AG04449 (cell line): Measurements from ENCODE around the gene ZNF396.
A peak's percentile ranks its signal among the peaks of the same experiment; 100 is the strongest.

Source experiments
- CTCF ChIA-PET: fragments of 350-600 bp; formaldehyde crosslinking; extraction: SDS; loops from one replicate; lab custom pipeline; 2021; ENCODE audit warnings: antibody characterized with exemption; lab: Yijun Ruan, JAX
- POLR2A ChIA-PET: fragments of 400-600, 350-600 bp; formaldehyde crosslinking; extraction: SDS; loops from one replicate; lab custom pipeline; 2020; ENCODE audit warnings: antibody characterized with exemption, inconsistent platforms; lab: Yijun Ruan, JAX
- DNase-seq: peaks from one replicate; pipeline ENCODE4 v3.0.0-alpha.2; 2010; ENCODE audit warnings: low read depth, low spot score
- H3K4me3 ChIP-seq: 2 replicates; pipeline ENCODE4 v1.5.1; 2011; ENCODE audit warnings: low read depth, mild to moderate bottlenecking, control low read depth, low read length
- CTCF ChIP-seq: IDR thresholded peaks from one replicate; pipeline ENCODE4 v1.5.1; 2011; ENCODE audit warnings: mild to moderate bottlenecking, moderate library complexity, low read length, control low read depth, inconsistent platforms; ENCODE audit not compliant: insufficient read depth; ENCODE audit errors: missing control alignments

Gene ZNF396

GRCh38 chr18:35376742-35377695 lies at the start of gene ZNF396:
Gene ZNF396, minus strand, starts transcription at chr18:35377337. Its CDS starts 3,045 bp downstream, at chr18:35374292.
- TF ChIP-seq CTCF, result no peak
- ChIA-PET POLR2A (no interaction called here), CTCF (interaction anchor here (0.8 to 5.9 kb wide), 2 partner anchors 8 to 9 kb away, joined by 5 to 45 read pairs; no protein-coding TSS in a partner anchor)
- H3K4me3 ChIP-seq, result peak within 1 kb of the TSS; percentile 69
- no peak for DNase-seq

- POLR2A ChIA-PET, result no interaction called here
- CTCF ChIA-PET, result interaction anchor here (1.2 to 1.9 kb wide), 3 partner anchors 9 to 40 kb away, joined by 4 to 9 read pairs (median 4); no protein-coding TSS in a partner anchor
- no peak for TF ChIP-seq CTCF
- H3K4me3 ChIP-seq, result no peak overlapping the region
- DNase-seq, result no peak
These were observed 49.6 kb upstream of the ZNF396 start for GRCh38 chr18:35426786-35427185.

- POLR2A ChIA-PET, result no interaction called here
- no peak for DNase-seq
- no peak for TF ChIP-seq CTCF
- H3K4me3 ChIP-seq, result no peak overlapping the region
- CTCF ChIA-PET, result no interaction called here
These were observed 47.2 kb upstream of the ZNF396 start for GRCh38 chr18:35424356-35424755.

- no peak for DNase-seq
- H3K4me3 ChIP-seq, result no peak overlapping the region
- ChIA-PET CTCF (interaction anchor here (1.0 to 1.4 kb wide), 2 partner anchors 12 to 13 kb away, joined by 3 to 4 read pairs; no protein-coding TSS in a partner anchor), POLR2A (no interaction called here)
- no peak for TF ChIP-seq CTCF
These were observed 45.1 kb upstream of the ZNF396 start for GRCh38 chr18:35422237-35422636.

GRCh38 chr18:35418610-35419009 lies 41.5 kb upstream of the ZNF396 start:
- POLR2A ChIA-PET, result no interaction called here
- CTCF ChIA-PET, result interaction anchor here (1.0 kb wide), 1 partner anchor 10 kb away, joined by 3 read pairs; no protein-coding TSS in a partner anchor
- TF ChIP-seq CTCF, result no peak
- H3K4me3 ChIP-seq, result no peak overlapping the region
- DNase-seq, result no peak

GRCh38 chr18:35417223-35417622 lies 40.1 kb upstream of the ZNF396 start:
- ChIA-PET POLR2A (no interaction called here), CTCF (interaction anchor here (1.3 kb wide), 1 partner anchor 10 kb away, joined by 3 read pairs; no protein-coding TSS in a partner anchor)
- H3K4me3 ChIP-seq, result no peak overlapping the region
- DNase-seq, result no peak
- TF ChIP-seq CTCF, result no peak
